GM19240 (cell line): ENCODE data around the gene POLR2L.

ENCODE experiments used
- DNase-seq: peaks from one replicate; pipeline ENCODE4 v3.0.0; 2011; ENCODE audit warnings: low spot score; ENCODE audit not compliant: insufficient read length

The POLR2L gene

GRCh38 chr11:839875-840617 lies 2.3 kb downstream of the POLR2L start:
- DNase-seq, result no peak

- DNase-seq, result no peak
Measured at GRCh38 chr11:839280-839623, 3.1 kb downstream of the POLR2L start.

- DNase-seq, result no peak
Measured at GRCh38 chr11:838441-839279, 3.7 kb downstream of the POLR2L start.

GRCh38 chr11:837990-838307 lies 4.4 kb downstream of the POLR2L start:
- DNase-seq, result no peak

GRCh38 chr11:837189-837989 lies 4.9 kb downstream of the POLR2L start:
- no peak for DNase-seq

- DNase-seq, result no peak
Measured at GRCh38 chr11:836700-837099, 5.6 kb downstream of the POLR2L start.

GRCh38 chr11:836274-836673 lies 6.1 kb downstream of the POLR2L start:
- no peak for DNase-seq

GRCh38 chr11:834371-835316 lies 7.7 kb downstream of the POLR2L start:
- DNase-seq, result no peak

- DNase-seq, result no peak
Measured at GRCh38 chr11:833849-834311, 8.4 kb downstream of the POLR2L start.

GRCh38 chr11:833114-833791 lies 9.1 kb downstream of the POLR2L start:
- no peak for DNase-seq

GRCh38 chr11:832529-833113 lies 9.7 kb downstream of the POLR2L start, which contains the start of gene CD151:
Gene CD151, plus strand, starts transcription at chr11:832952. Its CDS starts 3,118 bp downstream, at chr11:836070.
- no peak for DNase-seq

- DNase-seq, result no peak
Measured at GRCh38 chr11:831961-832528, 10.3 kb downstream of the POLR2L start.

- no peak for DNase-seq
Measured at GRCh38 chr11:831118-831864, 11.0 kb downstream of the POLR2L start.

GRCh38 chr11:830295-831117 lies 11.8 kb downstream of the POLR2L start:
- DNase-seq, result peak; percentile 74

- DNase-seq, result no peak
Measured at GRCh38 chr11:829847-830294, 12.5 kb downstream of the POLR2L start.

- no peak for DNase-seq
Measured at GRCh38 chr11:829176-829846, 13.0 kb downstream of the POLR2L start.

- no peak for DNase-seq
Measured at GRCh38 chr11:828506-829175, 13.7 kb downstream of the POLR2L start.
